BJ (cell line): ENCODE results near the gene PXDN. TPM values are rescaled to one million over a fixed set of nuclear protein-coding genes. Genes with fewer than 3 reads are reported as not detected.

Experiments used
- CTCF ChIA-PET: fragments of 350-600 bp; formaldehyde crosslinking; extraction: SDS; loops from one replicate; lab custom pipeline; 2021; ENCODE audit warnings: antibody characterized with exemption, inconsistent platforms; lab: Yijun Ruan, JAX
- POLR2A ChIA-PET: fragments of 300-600 bp; sonication (Branson Sonifier 250); formaldehyde crosslinking; extraction: SDS; loops from one replicate; lab custom pipeline; 2021; ENCODE audit warnings: antibody characterized with exemption; lab: Charles Lee
- DNase-seq: peaks from one replicate; pipeline ENCODE4 v3.0.0-alpha.2; 2011; ENCODE audit warnings: low read depth
- H3K27me3 ChIP-seq: 2 replicates; pipeline ENCODE4 v1.6.0; 2011; ENCODE audit warnings: low read length; ENCODE audit not compliant: control insufficient read depth, insufficient read depth
- H3K36me3 ChIP-seq: 2 replicates; pipeline ENCODE4 v1.5.1; 2011; ENCODE audit warnings: low read length; ENCODE audit not compliant: control insufficient read depth, insufficient read depth
- H3K4me3 ChIP-seq: 2 replicates; pipeline ENCODE4 v1.5.1; 2011; ENCODE audit warnings: low read depth, mild to moderate bottlenecking, control low read depth, low read length
- CTCF ChIP-seq: IDR thresholded peaks from 2 replicates; pipeline ENCODE4 v1.5.1; 2011; ENCODE audit warnings: low read depth, mild to moderate bottlenecking, control low read depth, inconsistent platforms, low read length, moderate library complexity; ENCODE audit not compliant: insufficient read depth
- polyA plus RNA-seq: library from polyadenylated mRNA; depleted of rRNA; stranded (reverse); fragments of >200 nt; gene quantifications from 2 replicates; pipeline ENCODE4 v1.2.3, GENCODE V29; 2011

PXDN gene
- polyA plus RNA-seq, 1 experiment = 212 TPM

GRCh38 chr2:1773883-1774282 is 29.6 kb upstream of the PXDN start:
- ChIA-PET POLR2A (no interaction called here), CTCF (interaction anchor here (0.7 to 2.5 kb wide), 3 partner anchors 10 to 692 kb away, joined by 3 to 7 read pairs (median 5); no protein-coding TSS in a partner anchor)
- Histone ChIP-seq H3K4me3 (no peak overlapping the region), H3K27me3 (no peaks in the 10 kb centered on the region), H3K36me3 (no peaks in the 10 kb centered on the region)
- no peak for TF ChIP-seq CTCF
- DNase-seq = no peak

DNA sequence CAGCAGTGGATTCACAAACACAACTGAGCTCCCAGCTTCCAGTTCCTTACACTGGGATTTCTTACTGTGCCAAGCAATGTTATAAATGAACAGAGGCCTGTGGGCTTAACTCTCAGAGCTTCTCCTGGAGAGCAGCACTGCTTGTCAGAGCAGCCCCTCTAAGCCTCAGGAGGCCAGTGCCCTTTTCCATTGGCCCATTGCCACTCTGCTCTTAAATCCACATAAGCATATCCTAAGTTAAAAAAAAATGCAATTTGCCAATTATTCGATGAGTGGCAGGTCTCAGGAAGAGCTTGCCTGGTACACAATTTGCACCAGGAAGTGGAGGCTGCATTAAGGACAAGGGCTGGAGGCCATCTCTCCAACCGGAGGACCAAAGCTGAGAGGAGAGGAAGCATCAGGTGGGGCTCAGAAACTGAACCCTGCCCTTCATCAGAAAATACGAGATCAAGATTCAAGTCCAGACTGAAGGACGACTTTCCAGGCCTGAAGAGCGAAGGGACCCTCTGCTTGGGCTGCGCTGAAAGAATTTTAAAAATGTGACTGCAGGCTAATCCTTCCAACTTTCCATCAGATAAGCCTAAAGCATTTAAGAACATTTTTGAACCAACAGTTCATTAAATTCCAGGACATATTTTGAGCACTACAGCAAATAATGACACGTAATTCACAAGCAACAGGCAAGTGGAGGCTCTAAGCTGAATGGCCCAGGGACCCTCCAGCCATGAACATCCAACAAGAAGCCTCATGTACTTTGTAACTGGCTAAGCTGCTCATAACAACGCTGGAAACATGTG is 28.4 kb upstream of the PXDN start:
- TF ChIP-seq CTCF = no peak
- no peaks in the 10 kb centered on the region for H3K27me3 ChIP-seq
- DNase-seq = no peak
- CTCF ChIA-PET = interaction anchor here (0.9 to 1.6 kb wide), 7 partner anchors 17 to 222 kb away, joined by 3 to 7 read pairs (median 5); no protein-coding TSS in a partner anchor
- POLR2A ChIA-PET = interaction anchor here (0.5 kb wide), 1 partner anchor 40 kb away, joined by 3 read pairs; no protein-coding TSS in a partner anchor
- no peaks in the 10 kb centered on the region for H3K36me3 ChIP-seq
- no peak overlapping the region for H3K4me3 ChIP-seq

DNA sequence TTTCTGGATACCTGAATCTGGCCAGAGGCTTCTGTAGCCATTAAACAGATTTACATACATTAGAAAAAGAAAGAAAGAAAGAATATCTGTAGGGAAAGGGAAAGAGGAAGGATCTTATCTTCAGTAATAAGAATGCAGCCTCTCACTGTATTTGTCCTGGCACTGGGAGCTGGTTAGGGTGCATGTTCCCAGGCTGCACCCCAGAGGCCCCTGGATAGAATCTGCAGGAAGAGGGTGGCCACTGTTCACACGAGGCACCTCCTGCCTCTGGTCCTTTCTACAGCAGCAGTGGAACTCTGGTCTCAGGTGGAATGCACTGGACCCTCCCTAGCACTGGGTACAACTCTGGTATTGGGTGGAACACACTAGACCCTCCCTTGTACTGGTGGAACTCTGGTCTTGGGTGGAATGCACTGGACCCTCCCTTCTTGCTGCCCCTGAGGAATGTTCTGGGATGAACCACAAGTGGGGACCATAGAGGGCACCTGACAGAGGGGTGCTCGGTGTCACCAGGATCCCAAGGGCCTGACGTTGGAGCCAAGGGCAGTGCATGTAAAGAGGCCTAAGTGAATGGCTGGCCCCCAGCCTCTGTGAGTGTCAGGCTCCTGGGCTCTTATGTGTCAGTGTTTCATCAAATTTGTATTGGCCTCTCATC is 27.4 kb upstream of the PXDN start:
- no peak for TF ChIP-seq CTCF
- POLR2A ChIA-PET = no interaction called here
- no peaks in the 10 kb centered on the region for H3K36me3 ChIP-seq
- no peaks in the 10 kb centered on the region for H3K27me3 ChIP-seq
- no peak overlapping the region for H3K4me3 ChIP-seq
- CTCF ChIA-PET = interaction anchor here (1.0 to 3.7 kb wide), 7 partner anchors 13 to 221 kb away, joined by 3 to 38 read pairs (median 4); no protein-coding TSS in a partner anchor
- no peak for DNase-seq

DNA sequence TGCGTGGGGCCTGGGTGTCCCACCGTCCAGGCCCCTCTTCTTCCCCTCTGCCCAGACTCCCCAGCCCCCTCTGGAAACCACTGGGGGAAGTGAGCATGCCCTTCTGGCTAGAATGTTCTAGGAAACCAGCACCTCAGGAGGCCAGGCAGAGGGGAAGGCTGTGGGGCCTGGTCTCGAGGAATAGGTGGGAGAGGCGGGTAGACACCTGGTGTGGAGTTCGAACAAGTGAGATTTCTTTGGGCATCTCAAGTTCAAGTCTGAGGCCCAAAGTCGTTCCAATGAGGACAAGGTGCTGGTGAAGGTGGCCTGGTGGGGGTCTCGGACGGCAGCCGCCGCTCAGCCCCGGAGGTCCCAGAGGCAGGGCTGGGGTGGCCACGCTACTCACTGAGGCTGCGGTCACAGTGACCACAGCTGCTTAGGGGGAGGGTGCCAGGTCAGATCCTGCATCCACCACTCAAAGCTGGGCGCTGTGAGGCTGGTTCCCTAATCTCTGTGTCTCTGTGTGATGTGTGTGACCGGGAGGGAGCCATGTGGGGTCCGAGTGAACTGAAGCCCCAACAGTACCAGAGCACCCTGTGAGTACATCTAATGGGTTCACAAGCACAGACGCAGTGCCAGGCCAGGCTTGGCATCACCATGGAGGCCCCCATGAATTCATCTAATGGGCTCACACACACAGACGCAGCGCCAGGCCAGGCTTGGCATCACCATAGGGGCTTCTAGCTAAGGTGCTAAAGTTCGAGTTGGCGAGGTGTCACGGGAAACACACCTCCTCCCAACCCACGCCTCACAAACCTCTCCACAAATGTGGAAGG is 26.5 kb upstream of the PXDN start:
- CTCF ChIA-PET = interaction anchor here (1.0 to 4.4 kb wide), 17 partner anchors 7 to 224 kb away, joined by 3 to 38 read pairs (median 13); no protein-coding TSS in a partner anchor
- no peak for TF ChIP-seq CTCF
- POLR2A ChIA-PET = no interaction called here
- H3K4me3 ChIP-seq = no peak overlapping the region
- H3K27me3 ChIP-seq = peaks cover 1% of the 10 kb centered on the region; the same call in 1 of the 2 replicates
- no peaks in the 10 kb centered on the region for H3K36me3 ChIP-seq
- DNase-seq = no peak
